MCF 10A (cell line): ENCODE measurements around the gene HSD17B2. TPM values are rescaled to one million over a fixed set of nuclear protein-coding genes. Genes with fewer than 3 reads are reported as not detected.

Experiments used
- BruUV-seq: library from RNA; stranded (reverse); fragments of 400-500 nt; replicated peaks from 2 replicates; lab custom pipeline; 2021; lab: Mats Ljungman, UMichigan
- CTCF ChIA-PET: fragments of 300-600 bp; sonication (Branson Sonifier 250); formaldehyde crosslinking; extraction: SDS; loops from one replicate; lab custom pipeline; 2021; ENCODE audit warnings: antibody characterized with exemption, inconsistent platforms; lab: Yijun Ruan, JAX
- POLR2A ChIA-PET: fragments of 300-600, 350-650 bp; sonication (Branson Sonifier 250); formaldehyde crosslinking; extraction: SDS; loops from one replicate; lab custom pipeline; 2020; ENCODE audit warnings: antibody characterized with exemption, inconsistent platforms; lab: Yijun Ruan, JAX
- DNase-seq: peaks from one replicate; pipeline ENCODE4 v3.0.0-alpha.2; 2018; ENCODE audit not compliant: unreplicated experiment
- H3K27ac Mint-ChIP-seq: one replicate; pipeline ENCODE4 v1.8.0; 2022; ENCODE audit warnings: mild to moderate bottlenecking, low read depth, mixed read lengths; ENCODE audit not compliant: unreplicated experiment
- H3K27me3 Mint-ChIP-seq: one replicate; pipeline ENCODE4 v1.8.0; 2022; ENCODE audit warnings: mixed read lengths; ENCODE audit not compliant: insufficient read depth, unreplicated experiment
- H3K36me3 Mint-ChIP-seq: one replicate; pipeline ENCODE4 v1.8.0; 2022; ENCODE audit warnings: mild to moderate bottlenecking, moderate library complexity, mixed read lengths; ENCODE audit not compliant: insufficient read depth, unreplicated experiment
- H3K4me1 Mint-ChIP-seq: one replicate; pipeline ENCODE4 v1.8.0; 2022; ENCODE audit warnings: mixed read lengths; ENCODE audit not compliant: insufficient read depth, unreplicated experiment
- H3K4me3 Mint-ChIP-seq: one replicate; pipeline ENCODE4 v1.8.0; 2022; ENCODE audit warnings: mild to moderate bottlenecking, moderate library complexity, mixed read lengths; ENCODE audit not compliant: unreplicated experiment
- H3K9me3 Mint-ChIP-seq: one replicate; pipeline ENCODE4 v1.8.0; 2022; ENCODE audit warnings: mixed read lengths; ENCODE audit not compliant: unreplicated experiment
- intact Hi-C: fragments of 100-400 bp; cut with micrococcal nuclease; formaldehyde crosslinking; loops from 2 replicates; pipeline ENCODE4 v1.14.1; 2022
- total RNA-seq: library from RNA; stranded (reverse); gene quantifications from 2 replicates; pipeline ENCODE4 v1.2.3, GENCODE V29; 2022
- TF ChIP-seq, protein P1 (sequence below): fragments of 200-600 bp; IDR thresholded peaks from one replicate; pipeline ENCODE4 v1.8.0; 2022; ENCODE audit warnings: antibody characterized with exemption, mild to moderate bottlenecking; ENCODE audit not compliant: unreplicated experiment

The HSD17B2 gene
- total RNA-seq, 1 experiment from 2014 or later: 0.93 TPM

DNA sequence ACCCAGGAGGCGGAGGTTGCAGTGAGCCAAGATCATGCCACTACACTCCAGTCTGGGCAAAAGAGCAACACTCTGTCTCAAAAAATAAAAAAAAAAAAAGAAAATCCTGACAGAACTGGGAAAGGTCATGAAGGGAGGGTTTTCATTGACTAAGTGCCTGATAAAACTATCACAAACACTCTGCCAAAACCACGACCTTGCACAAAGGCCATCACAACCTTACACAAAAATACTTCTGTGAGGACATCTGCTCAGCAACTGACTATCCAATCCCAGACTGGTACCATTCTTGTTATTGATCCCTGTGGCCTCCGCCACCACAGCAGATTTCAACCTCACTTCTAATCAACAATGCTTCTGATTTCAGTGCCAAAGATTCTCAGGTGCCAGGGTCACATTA is 94.8 kb downstream of the HSD17B2 start:
- intact Hi-C loops: no loop called here
- Mint-ChIP-seq H3K36me3 (no peaks in the 10 kb centered on the region), H3K4me3 (no peak overlapping the region), H3K4me1 (no peaks in the 10 kb centered on the region), H3K9me3 (no peaks in the 10 kb centered on the region), H3K27ac (no peak overlapping the region), H3K27me3 (no peaks in the 10 kb centered on the region)
- ChIA-PET POLR2A (no interaction called here), CTCF (no interaction called here)
- TF ChIP-seq, protein P1, sequence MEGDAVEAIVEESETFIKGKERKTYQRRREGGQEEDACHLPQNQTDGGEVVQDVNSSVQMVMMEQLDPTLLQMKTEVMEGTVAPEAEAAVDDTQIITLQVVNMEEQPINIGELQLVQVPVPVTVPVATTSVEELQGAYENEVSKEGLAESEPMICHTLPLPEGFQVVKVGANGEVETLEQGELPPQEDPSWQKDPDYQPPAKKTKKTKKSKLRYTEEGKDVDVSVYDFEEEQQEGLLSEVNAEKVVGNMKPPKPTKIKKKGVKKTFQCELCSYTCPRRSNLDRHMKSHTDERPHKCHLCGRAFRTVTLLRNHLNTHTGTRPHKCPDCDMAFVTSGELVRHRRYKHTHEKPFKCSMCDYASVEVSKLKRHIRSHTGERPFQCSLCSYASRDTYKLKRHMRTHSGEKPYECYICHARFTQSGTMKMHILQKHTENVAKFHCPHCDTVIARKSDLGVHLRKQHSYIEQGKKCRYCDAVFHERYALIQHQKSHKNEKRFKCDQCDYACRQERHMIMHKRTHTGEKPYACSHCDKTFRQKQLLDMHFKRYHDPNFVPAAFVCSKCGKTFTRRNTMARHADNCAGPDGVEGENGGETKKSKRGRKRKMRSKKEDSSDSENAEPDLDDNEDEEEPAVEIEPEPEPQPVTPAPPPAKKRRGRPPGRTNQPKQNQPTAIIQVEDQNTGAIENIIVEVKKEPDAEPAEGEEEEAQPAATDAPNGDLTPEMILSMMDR: no peak
- no peak for DNase-seq
- BruUV-seq: no TSS peak

DNA sequence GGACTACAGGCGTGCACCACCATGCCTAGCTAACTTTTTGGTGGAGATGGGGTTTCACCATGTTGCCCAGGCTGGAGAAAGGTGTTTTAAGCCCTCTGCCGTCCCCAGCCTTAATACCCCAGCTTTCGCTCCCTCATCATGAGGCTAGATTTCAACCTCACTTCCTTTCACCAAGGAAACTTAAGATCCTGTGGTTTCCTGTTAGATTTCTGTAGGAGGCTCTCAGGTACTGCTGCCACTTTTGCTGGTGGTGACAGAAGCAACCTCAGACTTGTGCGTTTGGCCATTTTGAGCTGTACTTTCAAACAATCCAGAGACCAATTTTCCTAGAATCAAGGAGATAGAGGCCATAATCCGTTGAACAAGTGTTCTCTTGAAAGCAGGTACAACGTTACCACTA is 98.7 kb downstream of the HSD17B2 start:
- TF ChIP-seq, protein P1: no peak
- no TSS peak for BruUV-seq
- H3K27ac Mint-ChIP-seq: no peak overlapping the region
- H3K27me3 Mint-ChIP-seq: no peaks in the 10 kb centered on the region
- ChIA-PET POLR2A (interaction anchor here (0.6 kb wide), 1 partner anchor 86 kb away, joined by 3 read pairs; no protein-coding TSS in a partner anchor), CTCF (interaction anchor here (0.6 to 0.7 kb wide), 2 partner anchors 470 to 1751 kb away, joined by 3 read pairs; no protein-coding TSS in a partner anchor)
- intact Hi-C loops: no loop called here
- H3K4me1 Mint-ChIP-seq: no peaks in the 10 kb centered on the region
- no peaks in the 10 kb centered on the region for H3K36me3 Mint-ChIP-seq
- DNase-seq: no peak
- H3K9me3 Mint-ChIP-seq: no peaks in the 10 kb centered on the region
- no peak overlapping the region for H3K4me3 Mint-ChIP-seq

DNA sequence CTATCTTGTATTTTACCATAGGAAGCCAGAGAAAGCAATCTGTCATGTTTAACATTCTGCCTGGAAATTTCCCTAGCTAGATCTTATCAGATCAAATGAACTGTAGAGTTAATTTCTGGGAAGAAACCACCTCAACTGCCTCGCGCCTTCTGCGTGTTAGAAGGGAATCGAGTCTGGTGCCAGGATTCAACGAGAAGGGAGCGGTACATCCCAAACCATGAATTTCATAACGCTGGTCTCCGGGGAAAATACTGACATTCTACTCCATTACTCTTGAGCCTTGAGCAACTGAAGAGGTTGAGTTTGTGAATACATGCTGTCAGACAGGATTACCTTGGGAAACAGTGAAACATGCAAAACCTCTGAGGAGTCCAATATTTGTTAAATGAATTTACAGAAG is 99.8 kb downstream of the HSD17B2 start:
- Mint-ChIP-seq H3K36me3 (no peaks in the 10 kb centered on the region), H3K9me3 (no peaks in the 10 kb centered on the region), H3K4me1 (no peaks in the 10 kb centered on the region), H3K27me3 (no peaks in the 10 kb centered on the region), H3K4me3 (no peak overlapping the region), H3K27ac (no peak overlapping the region)
- BruUV-seq: no TSS peak
- ChIA-PET POLR2A (no interaction called here), CTCF (no interaction called here)
- intact Hi-C loops: no loop called here
- no peak for DNase-seq
- TF ChIP-seq, protein P1: no peak

DNA sequence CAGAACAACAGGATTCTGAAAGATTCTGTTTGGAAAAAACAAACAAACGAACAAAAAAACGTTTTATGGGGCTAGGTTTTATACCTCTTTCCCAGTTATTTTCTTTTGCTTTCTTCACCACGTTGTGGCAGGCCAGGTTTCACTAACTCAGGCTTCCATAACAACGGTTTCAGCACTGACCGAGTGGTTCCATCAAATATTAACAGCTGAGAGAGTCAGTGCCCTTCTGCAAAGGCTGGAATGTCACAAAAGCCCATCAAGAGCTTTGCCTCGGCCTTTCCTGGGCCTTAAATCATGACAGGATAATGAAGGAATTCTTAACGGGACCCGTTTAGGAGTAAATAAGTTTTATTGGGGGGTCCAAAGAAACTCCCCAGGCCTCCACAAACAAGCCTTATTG is 100.8 kb downstream of the HSD17B2 start:
- BruUV-seq: no TSS peak
- TF ChIP-seq, protein P1: no peak
- ChIA-PET CTCF (interaction anchor here (0.6 to 1.0 kb wide), 2 partner anchors 63 to 247 kb away, joined by 3 to 4 read pairs; no protein-coding TSS in a partner anchor), POLR2A (no interaction called here)
- DNase-seq: no peak
- Mint-ChIP-seq H3K27me3 (no peaks in the 10 kb centered on the region), H3K4me1 (no peaks in the 10 kb centered on the region), H3K36me3 (no peaks in the 10 kb centered on the region), H3K4me3 (no peak overlapping the region), H3K9me3 (no peaks in the 10 kb centered on the region), H3K27ac (no peak overlapping the region)
- intact Hi-C loops: no loop called here
